DND-41 (cell line): ENCODE data around the gene FBXL15.

Experiments used
- EZH2 ChIP-seq: IDR thresholded peaks from 3 replicates; pipeline ENCODE4 v1.6.1; 2012; ENCODE audit warnings: borderline replicate concordance, low read depth, mild to moderate bottlenecking, moderate library complexity, low read length, inconsistent platforms; ENCODE audit not compliant: severe bottlenecking
- TF ChIP-seq, protein P1 (sequence below): IDR thresholded peaks from 2 replicates; pipeline ENCODE4 v1.5.1; 2012; ENCODE audit warnings: borderline replicate concordance, low read length, moderate library complexity, mild to moderate bottlenecking; ENCODE audit not compliant: poor library complexity, severe bottlenecking; ENCODE audit errors: extremely low read depth

- TF ChIP-seq, protein P1, sequence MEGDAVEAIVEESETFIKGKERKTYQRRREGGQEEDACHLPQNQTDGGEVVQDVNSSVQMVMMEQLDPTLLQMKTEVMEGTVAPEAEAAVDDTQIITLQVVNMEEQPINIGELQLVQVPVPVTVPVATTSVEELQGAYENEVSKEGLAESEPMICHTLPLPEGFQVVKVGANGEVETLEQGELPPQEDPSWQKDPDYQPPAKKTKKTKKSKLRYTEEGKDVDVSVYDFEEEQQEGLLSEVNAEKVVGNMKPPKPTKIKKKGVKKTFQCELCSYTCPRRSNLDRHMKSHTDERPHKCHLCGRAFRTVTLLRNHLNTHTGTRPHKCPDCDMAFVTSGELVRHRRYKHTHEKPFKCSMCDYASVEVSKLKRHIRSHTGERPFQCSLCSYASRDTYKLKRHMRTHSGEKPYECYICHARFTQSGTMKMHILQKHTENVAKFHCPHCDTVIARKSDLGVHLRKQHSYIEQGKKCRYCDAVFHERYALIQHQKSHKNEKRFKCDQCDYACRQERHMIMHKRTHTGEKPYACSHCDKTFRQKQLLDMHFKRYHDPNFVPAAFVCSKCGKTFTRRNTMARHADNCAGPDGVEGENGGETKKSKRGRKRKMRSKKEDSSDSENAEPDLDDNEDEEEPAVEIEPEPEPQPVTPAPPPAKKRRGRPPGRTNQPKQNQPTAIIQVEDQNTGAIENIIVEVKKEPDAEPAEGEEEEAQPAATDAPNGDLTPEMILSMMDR = no peak
- no peak for TF ChIP-seq EZH2
Observed at GRCh38 chr10:102395400-102396316, 25.0 kb upstream of the FBXL15 start, which contains the start of gene NFKB2.
